GM06990 (cell line): Measurements from ENCODE around the gene TNFRSF4.

ENCODE experiments used
- DNase-seq: peaks from one replicate; pipeline ENCODE4 v3.0.0-alpha.2; 2011; ENCODE audit not compliant: insufficient read length; ENCODE audit errors: extremely low read depth
- H3K27me3 ChIP-seq: replicated peaks from 2 replicates; pipeline ENCODE4 v1.6.0; 2011; ENCODE audit warnings: low read length; ENCODE audit not compliant: control insufficient read depth, insufficient read depth
- H3K36me3 ChIP-seq: 2 replicates; pipeline ENCODE4 v1.5.1; 2011; ENCODE audit warnings: low read length; ENCODE audit not compliant: control insufficient read depth, insufficient read depth
- H3K4me3 ChIP-seq: replicated peaks from 2 replicates; pipeline ENCODE4 v1.5.1; 2011; ENCODE audit warnings: low read depth, mild to moderate bottlenecking, control low read depth, low read length
- TF ChIP-seq, protein P1 (sequence below): IDR thresholded peaks from 2 replicates; pipeline ENCODE4 v1.5.1; 2011; ENCODE audit warnings: low read length, control low read depth, mild to moderate bottlenecking, inconsistent platforms; ENCODE audit not compliant: insufficient read depth, poor library complexity, severe bottlenecking

TNFRSF4 gene

DNA sequence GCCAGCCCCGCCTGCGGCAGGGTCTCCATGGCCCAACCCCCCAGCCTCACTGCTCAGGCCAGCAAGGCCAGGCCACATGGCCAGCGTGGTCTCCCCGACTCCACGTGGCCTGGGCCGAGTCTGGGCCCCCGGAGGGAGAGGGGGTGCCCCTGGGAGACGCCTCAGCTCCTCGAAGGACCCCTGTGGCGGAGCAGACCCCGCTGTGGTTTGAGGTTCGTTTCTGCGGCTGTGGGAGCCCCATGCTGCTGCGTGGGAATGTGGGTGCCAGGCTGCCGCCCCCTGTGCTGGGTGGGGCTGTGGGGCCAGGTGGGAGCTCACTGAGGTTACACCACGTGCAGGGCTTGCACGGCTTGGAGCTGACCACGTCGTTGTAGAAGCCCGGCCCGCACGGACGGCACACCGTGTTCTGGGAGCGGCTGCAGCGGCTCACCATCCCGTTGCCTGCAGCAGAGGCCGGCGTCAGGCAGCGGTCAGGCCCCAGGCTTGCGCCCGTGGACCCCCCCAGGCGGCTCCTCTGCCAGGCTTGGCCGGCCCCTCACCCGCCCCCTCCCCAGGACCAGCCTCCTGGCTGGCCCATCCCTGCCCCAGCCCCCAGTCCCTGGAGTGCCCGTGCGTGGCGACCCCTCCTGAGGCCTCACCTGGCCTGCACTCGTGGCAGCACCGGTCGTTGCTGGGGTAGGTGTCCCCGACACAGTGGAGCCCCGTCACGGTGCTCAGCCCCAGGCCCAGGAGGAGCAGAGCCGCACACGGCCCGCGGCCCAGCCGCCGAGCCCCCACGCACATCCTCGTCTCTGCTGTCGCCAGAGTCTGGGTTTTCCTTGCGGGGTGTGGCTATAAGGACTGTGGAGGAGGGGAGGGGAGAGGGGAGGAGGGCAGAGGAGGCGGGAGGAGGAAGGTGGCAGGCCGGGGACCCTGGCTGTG lies at the start of gene TNFRSF4:
TSS of gene TNFRSF4 (minus strand) at position 809 of the 921 bp plus-strand sequence. CDS start at position 783, 26 bp downstream.
- Histone ChIP-seq H3K36me3 (peaks cover 19% of the 10 kb centered on the region), H3K27me3 (no peaks in the 10 kb centered on the region), H3K4me3 (peak within 1 kb of the TSS; percentile 39)
- DNase-seq, result peak; percentile 38
- TF ChIP-seq, protein P1, sequence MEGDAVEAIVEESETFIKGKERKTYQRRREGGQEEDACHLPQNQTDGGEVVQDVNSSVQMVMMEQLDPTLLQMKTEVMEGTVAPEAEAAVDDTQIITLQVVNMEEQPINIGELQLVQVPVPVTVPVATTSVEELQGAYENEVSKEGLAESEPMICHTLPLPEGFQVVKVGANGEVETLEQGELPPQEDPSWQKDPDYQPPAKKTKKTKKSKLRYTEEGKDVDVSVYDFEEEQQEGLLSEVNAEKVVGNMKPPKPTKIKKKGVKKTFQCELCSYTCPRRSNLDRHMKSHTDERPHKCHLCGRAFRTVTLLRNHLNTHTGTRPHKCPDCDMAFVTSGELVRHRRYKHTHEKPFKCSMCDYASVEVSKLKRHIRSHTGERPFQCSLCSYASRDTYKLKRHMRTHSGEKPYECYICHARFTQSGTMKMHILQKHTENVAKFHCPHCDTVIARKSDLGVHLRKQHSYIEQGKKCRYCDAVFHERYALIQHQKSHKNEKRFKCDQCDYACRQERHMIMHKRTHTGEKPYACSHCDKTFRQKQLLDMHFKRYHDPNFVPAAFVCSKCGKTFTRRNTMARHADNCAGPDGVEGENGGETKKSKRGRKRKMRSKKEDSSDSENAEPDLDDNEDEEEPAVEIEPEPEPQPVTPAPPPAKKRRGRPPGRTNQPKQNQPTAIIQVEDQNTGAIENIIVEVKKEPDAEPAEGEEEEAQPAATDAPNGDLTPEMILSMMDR, result no peak

DNA sequence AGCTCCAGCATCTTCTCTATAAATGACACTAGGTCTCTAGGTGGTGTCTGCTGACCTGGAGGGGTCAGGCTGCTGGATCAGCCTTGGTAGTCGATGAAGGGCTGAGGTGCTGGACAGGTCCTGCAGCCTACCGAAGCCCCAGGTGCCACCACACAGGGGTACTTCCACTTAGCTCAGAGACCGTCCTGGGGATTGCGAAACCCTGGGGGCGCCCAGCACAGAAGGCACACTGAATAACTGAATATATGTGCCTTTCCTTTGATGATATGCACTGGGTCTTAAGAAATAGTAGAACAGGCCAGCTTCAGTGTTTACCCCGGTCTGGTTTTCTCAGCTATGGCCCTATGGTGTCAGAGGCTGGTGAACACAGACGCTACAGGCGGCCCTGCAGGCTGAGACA lies 48.8 kb upstream of the TNFRSF4 start:
- peaks cover 47% of the 10 kb centered on the region for H3K36me3 ChIP-seq
- no peak overlapping the region for H3K4me3 ChIP-seq
- TF ChIP-seq, protein P1, result no peak
- no peaks in the 10 kb centered on the region for H3K27me3 ChIP-seq
- DNase-seq, result no peak

DNA sequence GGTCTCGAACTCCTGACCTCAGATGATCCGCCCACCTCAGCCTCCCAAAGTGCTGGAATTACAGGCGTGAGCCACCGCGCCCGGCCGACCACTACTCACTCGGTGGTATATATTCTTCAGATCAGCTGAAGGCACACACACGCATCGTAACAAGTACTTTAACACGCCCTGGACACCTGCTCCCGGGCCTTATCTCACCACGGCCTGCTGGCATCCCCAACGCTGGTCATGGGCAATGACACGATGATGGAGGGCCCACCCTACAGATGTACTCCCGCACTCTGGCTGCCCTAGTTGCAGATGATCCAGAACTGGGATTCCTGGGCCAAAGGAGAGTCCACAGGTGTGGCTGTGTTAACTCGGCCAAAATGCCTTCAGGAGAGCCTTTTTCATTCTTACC lies 48.1 kb upstream of the TNFRSF4 start:
- H3K36me3 ChIP-seq, result peaks cover 42% of the 10 kb centered on the region
- TF ChIP-seq, protein P1, result no peak
- no peak overlapping the region for H3K4me3 ChIP-seq
- DNase-seq, result no peak
- H3K27me3 ChIP-seq, result no peaks in the 10 kb centered on the region

DNA sequence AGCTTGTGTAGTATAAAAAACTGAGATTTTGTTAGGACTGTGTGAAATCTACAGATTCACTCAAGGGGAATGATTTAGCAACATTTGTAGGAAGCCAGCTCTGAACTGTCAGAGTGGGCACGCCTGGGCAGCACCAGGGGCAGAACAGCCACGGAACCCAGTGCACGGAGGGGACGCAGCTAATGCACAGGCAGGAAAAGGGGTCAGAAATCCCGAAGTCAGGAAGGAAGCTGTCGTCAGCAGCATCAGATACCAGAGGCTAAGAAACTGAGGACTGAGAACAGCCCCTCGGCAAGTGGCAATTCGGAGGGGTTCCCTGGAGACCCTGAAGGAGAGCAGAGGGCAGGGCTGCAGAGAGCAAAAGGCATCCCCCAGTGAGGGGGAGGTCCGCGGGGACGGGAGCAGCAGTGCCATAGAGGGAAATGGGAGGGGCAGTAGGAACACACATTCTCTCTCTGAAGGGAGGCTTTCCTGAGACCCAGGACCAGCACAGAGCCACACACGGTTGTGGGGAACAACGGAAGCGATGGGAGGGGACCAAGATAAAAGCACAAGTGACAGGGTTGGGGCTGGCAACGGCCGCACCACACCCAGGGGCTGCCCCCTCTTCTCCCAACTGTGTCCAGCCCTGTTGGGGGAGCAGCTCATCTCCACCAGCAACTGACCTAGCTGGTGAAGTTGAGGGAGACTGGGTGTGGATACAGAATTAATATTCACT lies 47.0 kb upstream of the TNFRSF4 start:
- Histone ChIP-seq H3K4me3 (no peak overlapping the region), H3K36me3 (peaks cover 41% of the 10 kb centered on the region), H3K27me3 (no peaks in the 10 kb centered on the region)
- TF ChIP-seq, protein P1, result no peak
- no peak for DNase-seq

DNA sequence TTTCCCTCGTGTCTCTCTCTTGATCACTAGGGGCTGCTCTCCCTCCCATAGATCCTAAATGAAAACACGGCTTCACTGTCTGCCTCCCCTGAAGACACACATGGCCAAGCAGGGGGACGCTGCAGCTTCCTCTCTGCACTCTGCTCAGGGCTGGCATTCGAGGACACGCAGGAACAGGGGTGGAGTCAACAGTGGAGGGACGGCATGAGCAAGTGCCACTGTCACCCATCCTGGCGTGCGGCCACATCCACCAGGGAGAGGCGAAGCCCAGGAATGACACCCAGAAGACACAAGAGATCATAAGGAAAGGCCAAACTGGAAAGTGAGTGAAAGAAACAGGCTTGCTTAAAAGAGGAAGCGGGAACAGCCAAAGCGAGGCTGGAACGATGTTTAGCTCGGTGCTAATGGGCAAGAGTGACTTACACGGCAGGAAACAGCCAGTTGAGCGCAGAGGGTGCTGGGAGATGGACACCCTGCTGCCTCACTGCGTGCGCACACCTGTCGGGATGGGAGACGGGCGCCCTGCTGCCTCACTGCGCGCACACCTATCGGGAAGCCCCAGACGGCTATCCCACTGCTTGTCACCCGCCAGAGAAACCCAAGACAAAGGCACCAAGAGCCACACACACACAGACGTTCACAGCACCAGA lies 46.1 kb upstream of the TNFRSF4 start:
- Histone ChIP-seq H3K4me3 (no peak overlapping the region), H3K27me3 (no peaks in the 10 kb centered on the region), H3K36me3 (peaks cover 42% of the 10 kb centered on the region)
- no peak for DNase-seq
- TF ChIP-seq, protein P1, result no peak
